HepG2 (cell line): Measurements from ENCODE around the gene OSBPL10. TPM values are rescaled to one million over a fixed set of nuclear protein-coding genes. Genes with fewer than 3 reads are reported as not detected.

Experiments used
- ATAC-seq: fragments of 200-7000 bp; cut with Tn5 transposase; 3 replicates; pipeline ENCODE4 v1.9.1; 2020; ENCODE audit warnings: mild to moderate bottlenecking, moderate library complexity
- BruUV-seq: library from RNA; stranded (reverse); fragments of 400-500 nt; replicated peaks from 2 replicates; lab custom pipeline; 2021; lab: Mats Ljungman, UMichigan
- CTCF ChIA-PET: fragments of 300-600 bp; formaldehyde crosslinking; extraction: SDS; loops from one replicate; lab custom pipeline; 2021; ENCODE audit warnings: low total read pairs, inconsistent platforms, low intra/inter-chr PET ratio; lab: Yijun Ruan, JAX
- POLR2A ChIA-PET: fragments of 350-600 bp; sonication (Branson Sonifier 250); formaldehyde crosslinking; loops from one replicate; lab custom pipeline; 2020; ENCODE audit warnings: antibody characterized with exemption, inconsistent platforms; lab: Yijun Ruan, JAX
- DNase-seq: peaks from one replicate; pipeline ENCODE4 v3.0.0-alpha.2; 2015; ENCODE audit warnings: low spot score
- FAIRE-seq: peaks from 3 replicates; lab custom pipeline; 2011; peaks lifted over from hg19 to GRCh38; lab: Jason Lieb, UNC
- H2AFZ ChIP-seq: one replicate; pipeline ENCODE4 v1.6.1; 2011; ENCODE audit warnings: low read length, inconsistent platforms
- H3K27ac ChIP-seq: fragments of 300-600 bp; 3 replicates; pipeline ENCODE4 v1.8.0; 2011; ENCODE audit warnings: mixed run types, mild to moderate bottlenecking, mixed read lengths, low read length, inconsistent platforms; ENCODE audit not compliant: insufficient read depth; ENCODE audit errors: extremely low read length
- H3K27me3 ChIP-seq, 2 experiments: fragments of 200-600 bp in 1 of 2; 2 replicates in 1 of 2; 3 replicates in 1 of 2; pipeline versions ENCODE4 v1.6.0 to v1.8.0; 2011; ENCODE audit warnings: low read length in 2 of 2, mild to moderate bottlenecking in 2 of 2, moderate library complexity in 2 of 2, inconsistent platforms in 1 of 2; ENCODE audit not compliant: insufficient read depth in 2 of 2, control insufficient read depth in 1 of 2
- H3K36me3 ChIP-seq, 2 experiments: fragments of 200-600 bp in 1 of 2; replicated peaks in 1 of 2; 2 replicates in 1 of 2; 3 replicates in 1 of 2; pipeline versions ENCODE4 v1.5.1 to v1.8.0; 2011; ENCODE audit warnings: low read length in 2 of 2, inconsistent platforms in 1 of 2; ENCODE audit not compliant: insufficient read depth in 2 of 2, control insufficient read depth in 1 of 2
- H3K4me1 ChIP-seq: 2 replicates; pipeline ENCODE4 v1.5.1; 2012; ENCODE audit warnings: low read length, inconsistent platforms; ENCODE audit not compliant: insufficient read depth
- H3K4me2 ChIP-seq: 2 replicates; pipeline ENCODE4 v1.6.0; 2011; ENCODE audit warnings: low read depth, low read length, inconsistent platforms
- H3K4me3 ChIP-seq, 3 experiments: fragments of 200-600 bp in 1 of 3; sonication (generic), shearing (Covaris generic) in 1 of 3; replicated peaks in 1 of 3; 2 replicates each; pipeline ENCODE4 v1.5.1; 2011 to 2016; ENCODE audit warnings: low read length in 3 of 3, inconsistent platforms in 2 of 3, low read depth in 2 of 3, mild to moderate bottlenecking in 2 of 3, control low read depth in 1 of 3, mixed read lengths in 1 of 3; ENCODE audit not compliant: insufficient read depth in 1 of 3
- H3K79me2 ChIP-seq: one replicate; pipeline ENCODE4 v1.6.1; 2011; ENCODE audit warnings: low read length, inconsistent platforms; ENCODE audit not compliant: insufficient read depth
- H3K9ac ChIP-seq: 2 replicates; pipeline ENCODE4 v1.6.0; 2011; ENCODE audit warnings: mild to moderate bottlenecking, low read depth, low read length, inconsistent platforms; ENCODE audit not compliant: insufficient read depth
- H3K9me3 ChIP-seq: 2 replicates; pipeline ENCODE4 v1.5.1; 2012; ENCODE audit warnings: mild to moderate bottlenecking, low read length
- H4K20me1 ChIP-seq: 2 replicates; pipeline ENCODE4 v1.6.0; 2011; ENCODE audit warnings: inconsistent platforms, mild to moderate bottlenecking, low read length, moderate library complexity; ENCODE audit not compliant: insufficient read depth
- ARNT2 ChIP-seq: sonication (generic); formaldehyde crosslinking; IDR thresholded peaks from 2 replicates; pipeline ENCODE4 v1.8.0; 2022; ENCODE audit warnings: mild to moderate bottlenecking, low read depth, missing genetic modification reagents, moderate library complexity
- ELF1 ChIP-seq: sonication (generic); formaldehyde crosslinking; IDR thresholded peaks from 2 replicates; pipeline ENCODE4 v1.4.0; 2020; ENCODE audit warnings: missing genetic modification reagents
- FUBP1 ChIP-seq: sonication (generic); formaldehyde crosslinking; IDR thresholded peaks from 2 replicates; pipeline ENCODE4 v1.5.1; 2020; ENCODE audit warnings: missing genetic modification reagents, mild to moderate bottlenecking, borderline replicate concordance
- NPAS2 ChIP-seq: sonication (generic); formaldehyde crosslinking; IDR thresholded peaks from 2 replicates; pipeline ENCODE4 v1.8.0; 2022; ENCODE audit warnings: mild to moderate bottlenecking, missing genetic modification reagents, borderline replicate concordance
- REST ChIP-seq, 2 experiments: IDR thresholded peaks; 2 replicates each; pipeline ENCODE4 v1.6.1; 2011 to 2012; ENCODE audit warnings: low read length in 2 of 2, borderline replicate concordance in 1 of 2, low read depth in 1 of 2, mild to moderate bottlenecking in 1 of 2, moderate library complexity in 1 of 2
- SIX1 ChIP-seq: sonication (generic); formaldehyde crosslinking; IDR thresholded peaks from 2 replicates; pipeline ENCODE4 v1.4.0; 2020; ENCODE audit warnings: missing genetic modification reagents, borderline replicate concordance
- SKI ChIP-seq: fragments of 450-650 bp; IDR thresholded peaks from one replicate; pipeline ENCODE4 v1.6.1; 2018; ENCODE audit warnings: mild to moderate bottlenecking; ENCODE audit not compliant: partially characterized antibody
- ZNF34 ChIP-seq: sonication (generic); formaldehyde crosslinking; IDR thresholded peaks from 2 replicates; pipeline ENCODE4 v1.4.0; 2020; ENCODE audit warnings: mild to moderate bottlenecking, missing genetic modification reagents, borderline replicate concordance
- ZNF546 ChIP-seq: sonication (generic); formaldehyde crosslinking; conservative IDR thresholded peaks from 2 replicates; pipeline ENCODE4 v1.8.1; 2023; ENCODE audit warnings: mild to moderate bottlenecking, missing genetic modification reagents
- ZNF841 ChIP-seq: sonication (generic); formaldehyde crosslinking; IDR thresholded peaks from 2 replicates; pipeline ENCODE4 v1.8.1; 2023; ENCODE audit warnings: missing genetic modification reagents, borderline replicate concordance
- WGBS: methylation state at CpG from one replicate; pipeline ENCODE4 v1.1.6; 2017; ENCODE audit warnings: low lambda C conversion rate; 5-methylcytosine and 5-hydroxymethylcytosine counted together
- in situ Hi-C: cut with HindIII; loops from 2 replicates; pipeline ENCODE4 v1.10.0; 2017; ENCODE audit warnings: low pct_unique_long_range_greater_than_20kb; ENCODE audit not compliant: extremely low pct_ligation_motif_present
- intact Hi-C: fragments of 100-400 bp; cut with micrococcal nuclease; formaldehyde crosslinking; loops from one replicate; pipeline ENCODE4 v1.10.0; 2022; ENCODE audit not compliant: unreplicated experiment
- polyA plus RNA-seq, 8 experiments: library from polyadenylated mRNA; depleted of rRNA in 3 of 8; stranded (reverse) in 7 of 8; unstranded in 1 of 8; fragments of >200 nt; fragmentation: Illumina TruSeq in 4 of 8; extraction: Trizol in 4 of 8; gene quantifications; 2 replicates each; pipeline versions ENCODE4 v1.2.1 to v1.2.3, GENCODE V29; 2011 to 2016; ENCODE audit warnings: low read depth in 4 of 8, missing spikeins in 1 of 8, mixed read lengths in 1 of 8; ENCODE audit not compliant: insufficient read depth in 1 of 8
- total RNA-seq, 5 experiments: library from RNA; depleted of rRNA; stranded (reverse); fragments of >200 nt; fragmentation: Illumina TruSeq; extraction: Trizol; gene quantifications; 2 replicates each; pipeline ENCODE4 v1.2.3, GENCODE V29; 2016; ENCODE audit warnings: low read depth in 1 of 5

Gene OSBPL10
- total and polyA plus RNA-seq, 2 of the 13 experiments (the other 11 are each of a cell fraction or from before 2014, with no cell fraction given): 10.3 to 28.6 TPM

- TF ChIP-seq NPAS2: no peak
- TF ChIP-seq ELF1 (CRISPR knock-in tag): no peak
- TF ChIP-seq, all 625 proteins: peak for 0
Observed at GRCh38 chr3:31891876-31892455, 89.1 kb downstream of the OSBPL10 start (continued).

- peaks cover 28% of the 10 kb centered on the region for H3K79me2 ChIP-seq
- 0 out of 2 replicates have a peak, but pooled peaks cover 8% of the 10 kb centered on the region for H3K4me1 ChIP-seq
- FAIRE-seq: no peak
- POLR2A ChIA-PET: no interaction called here
- peaks cover 0 to 4% of the 10 kb centered on the region in 2 experiments; a peak in 3 of 5 replicates for H3K36me3 ChIP-seq
- no peak overlapping the region for H3K9ac ChIP-seq
- no peak for DNase-seq
- no peak for ATAC-seq
- no peak overlapping the region for H2AFZ ChIP-seq
- H3K27me3 ChIP-seq: no peaks in the 10 kb centered on the region
- in situ Hi-C loops (no loop called here), intact Hi-C loops (no loop called here)
- WGBS: 91% methylated on average over 8 of the region's 8 CpGs
- no peak overlapping the region for H3K4me2 ChIP-seq
- H3K4me3 ChIP-seq: no peak overlapping the region
- TF ChIP-seq SIX1 (CRISPR knock-in tag) (no peak), REST (IDR thresholded peaks at IDR 0.05; ENCODE audit: borderline replicate concordance in 1 of 2, low read depth in 1 of 2, low read length in 2 of 2) (no peak), ZNF34 (CRISPR knock-in tag) (no peak), FUBP1 (CRISPR knock-in tag) (no peak), ARNT2 (CRISPR knock-in tag) (no peak), ZNF841 (no peak), SKI (no peak), ZNF546 (CRISPR knock-in tag) (no peak)
- TF ChIP-seq, all 625 proteins: peak for 0
- no peaks in the 10 kb centered on the region for H3K9me3 ChIP-seq
- CTCF ChIA-PET: no interaction called here
- H3K27ac ChIP-seq: no peak overlapping the region
- no TSS peak for BruUV-seq
- H4K20me1 ChIP-seq: no peaks in the 10 kb centered on the region
Observed at GRCh38 chr3:31890742-31891469, 90.2 kb downstream of the OSBPL10 start.
